Stimulated activated CD4-positive, alpha-beta T cell treated with anti-CD3 and anti-CD28 coated beads, Interleukin-15, amount 100 ng/mL, for 1 hour (primary cell): ENCODE measurements around the gene MRPS22.
"Not testable (repeated sequence)": the region's sequence is repeated elsewhere in the genome, so short reads cannot be mapped to it uniquely, and the experiment has no call there.

ENCODE experiments used
- DNase-seq, 2 donors: peaks; one replicate each; pipeline ENCODE4 v3.0.0-alpha.2; 2020; ENCODE audit warnings: low read depth in 1 of 2, low spot score in 1 of 2

MRPS22 gene

GRCh38 chr3:139338405-139338804, 5.4 kb upstream of the MRPS22 start:
- no peak for DNase-seq

- DNase-seq, result no peak
These were observed 4.5 kb upstream of the MRPS22 start for GRCh38 chr3:139339219-139339906.

- no peak for DNase-seq
These were observed 3.0 kb upstream of the MRPS22 start for GRCh38 chr3:139340784-139341183.

GRCh38 chr3:139342054-139342453, 1.8 kb upstream of the MRPS22 start:
- no peak for DNase-seq

GRCh38 chr3:139346771-139347170, 3.0 kb downstream of the MRPS22 start:
- DNase-seq, result no peak

- DNase-seq, result no peak
These were observed 10.2 kb downstream of the MRPS22 start for GRCh38 chr3:139353920-139354556.

- no peak for DNase-seq
These were observed 10.8 kb downstream of the MRPS22 start for GRCh38 chr3:139354661-139355060.

- DNase-seq, result no peak
These were observed 11.7 kb downstream of the MRPS22 start for GRCh38 chr3:139355476-139355875.

- no peak for DNase-seq
These were observed 12.1 kb downstream of the MRPS22 start for GRCh38 chr3:139355891-139356290.

- no peak for DNase-seq
These were observed 14.1 kb downstream of the MRPS22 start for GRCh38 chr3:139357899-139358298.

GRCh38 chr3:139358841-139359562, 15.2 kb downstream of the MRPS22 start:
- DNase-seq, result no peak

- no peak for DNase-seq
These were observed 17.5 kb downstream of the MRPS22 start for GRCh38 chr3:139361276-139361675.

GRCh38 chr3:139364549-139364948, 20.7 kb downstream of the MRPS22 start:
- no peak for DNase-seq

- DNase-seq, result no peak
These were observed 30.3 kb downstream of the MRPS22 start for GRCh38 chr3:139374099-139374498.

GRCh38 chr3:139377378-139377777, 33.6 kb downstream of the MRPS22 start:
- DNase-seq, result no peak

- DNase-seq, result no peak
These were observed 34.9 kb downstream of the MRPS22 start for GRCh38 chr3:139378587-139379241.

- no peak for DNase-seq
These were observed 36.8 kb downstream of the MRPS22 start for GRCh38 chr3:139380575-139380974.

GRCh38 chr3:139382291-139382690, 38.5 kb downstream of the MRPS22 start:
- DNase-seq, result not testable (repeated sequence)

GRCh38 chr3:139388077-139388476, 44.3 kb downstream of the MRPS22 start:
- no peak for DNase-seq

- peak in 1 of 2 donors; percentile 11 for DNase-seq
These were observed 45.2 kb downstream of the MRPS22 start for GRCh38 chr3:139388821-139389551.
